Activated CD8-positive, alpha-beta memory T cell treated with anti-CD3 and anti-CD28 coated beads, Interleukin-2, amount 50 U/mL, for 24 hours (primary cell): ENCODE results near the gene NMUR1.

Source experiments
- DNase-seq: peaks from one replicate; pipeline ENCODE4 v3.0.0-alpha.2; 2020; ENCODE audit errors: extremely low read depth

NMUR1 gene

GRCh38 chr2:231525248-231526163, 4.7 kb downstream of the NMUR1 start:
- no peak for DNase-seq

DNA sequence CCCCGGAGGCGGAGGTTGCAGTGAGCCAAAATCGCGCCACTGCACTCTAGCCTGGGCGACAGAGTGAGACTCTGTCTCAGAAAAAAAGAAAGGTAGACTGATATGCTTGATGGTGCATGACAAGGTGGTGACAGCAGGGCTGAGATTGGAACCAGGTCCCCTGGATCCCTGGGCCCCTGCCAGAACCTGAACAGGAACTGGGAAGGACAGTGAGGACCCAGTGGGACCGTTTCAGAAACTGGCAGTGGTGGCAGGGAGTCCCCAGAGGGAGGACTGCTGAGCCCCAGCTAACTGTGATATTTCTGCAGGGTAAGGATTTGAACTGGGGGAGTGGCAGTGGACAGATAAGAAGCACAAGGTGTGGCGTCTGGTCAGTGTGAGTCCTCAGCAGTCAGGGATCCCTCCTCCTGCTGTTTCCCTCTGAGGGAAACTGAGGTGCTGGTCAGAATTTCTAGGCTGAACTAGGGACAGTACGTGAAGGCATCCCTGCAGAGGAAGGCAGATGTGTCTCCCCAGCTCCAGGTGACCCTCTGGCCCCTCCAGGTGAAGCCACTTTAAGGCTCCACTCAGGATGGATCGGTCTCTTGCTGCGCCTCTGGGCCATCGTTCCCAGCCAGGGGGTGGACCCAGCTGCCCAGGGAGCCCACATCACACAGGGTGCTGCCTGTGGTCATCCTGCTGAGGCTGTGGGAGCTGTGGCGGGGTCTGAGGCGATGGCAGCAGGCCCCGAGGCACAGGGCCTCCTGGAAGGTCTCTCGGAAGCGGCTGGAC, 5.6 kb downstream of the NMUR1 start:
- no peak for DNase-seq

DNA sequence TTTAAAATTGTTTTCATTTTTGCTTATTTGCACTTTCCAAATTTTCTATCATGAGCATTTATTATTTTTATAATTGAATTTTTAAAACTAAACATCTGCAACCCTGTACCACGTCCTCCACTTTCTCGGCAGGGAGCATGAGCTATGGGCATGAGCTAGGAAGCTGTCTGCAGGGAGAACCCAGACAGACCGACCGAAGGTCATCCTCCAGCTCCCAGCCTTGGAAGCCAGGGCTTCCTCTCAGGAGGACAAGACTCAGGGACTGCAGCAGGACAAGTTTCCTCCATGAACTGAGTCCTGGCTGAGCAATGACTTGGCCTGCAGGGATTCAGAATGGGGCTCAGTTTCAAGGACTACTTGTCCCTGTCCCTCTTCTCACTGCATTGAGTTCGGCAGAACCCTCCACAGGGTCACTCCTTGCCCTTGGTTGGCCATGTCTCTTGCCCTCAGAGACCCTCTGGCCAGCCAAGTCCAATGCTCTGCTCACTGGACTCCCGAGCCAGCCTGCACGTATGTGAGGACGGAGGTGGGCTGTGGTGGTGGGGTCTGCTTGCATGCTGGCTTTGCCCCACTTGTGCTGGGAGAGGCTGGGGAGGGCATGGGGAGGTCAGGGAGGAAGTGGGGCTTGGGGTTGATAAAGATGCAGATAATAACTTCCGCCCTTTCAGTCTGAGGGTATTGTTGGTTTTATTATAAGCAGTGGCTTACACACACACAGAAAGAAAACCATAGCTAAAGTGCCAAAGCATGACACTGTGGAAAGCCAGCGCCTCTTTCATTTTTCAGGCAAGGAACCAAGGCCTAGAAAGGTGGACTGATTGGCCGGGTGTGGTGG, 6.6 kb downstream of the NMUR1 start:
- DNase-seq, result no peak

DNA sequence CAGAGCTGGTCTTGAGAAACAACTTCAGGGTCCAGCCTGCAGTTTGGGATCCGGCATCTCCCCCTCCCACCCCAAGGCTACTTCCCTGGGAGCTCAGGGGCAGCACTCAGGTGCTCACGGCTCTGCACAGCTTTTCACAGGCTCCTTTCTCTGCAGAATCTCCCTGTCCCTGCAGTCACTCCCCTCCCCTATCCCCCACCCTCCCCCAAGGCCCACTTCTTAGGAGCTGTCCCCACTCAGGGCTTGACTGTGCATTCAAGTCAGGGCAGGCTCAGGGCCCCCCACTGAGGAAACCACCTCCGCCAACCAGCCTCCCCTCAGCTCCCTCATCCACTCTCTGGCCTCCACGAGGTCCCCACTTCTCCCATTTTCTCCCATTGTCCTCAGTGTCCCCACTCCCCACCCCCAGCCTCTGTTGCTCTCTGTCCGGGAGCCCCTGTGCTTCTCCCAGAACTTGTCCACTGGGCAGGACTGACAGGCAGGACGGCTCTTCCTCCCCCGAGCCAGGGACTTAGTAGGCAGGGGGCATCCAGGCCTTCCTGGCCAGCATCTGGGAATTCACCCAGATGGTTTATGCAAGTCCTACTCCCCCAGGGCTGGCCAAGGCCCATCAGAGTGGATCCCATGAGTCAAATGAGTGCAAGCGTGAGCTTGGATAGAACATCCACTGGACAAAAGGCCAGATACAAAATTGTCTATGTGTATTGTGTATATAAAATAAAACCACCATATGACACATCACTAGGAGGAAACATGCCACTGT, 7.6 kb downstream of the NMUR1 start:
- no peak for DNase-seq

- DNase-seq, result no peak
Observed at GRCh38 chr2:231521443-231521842, 8.8 kb downstream of the NMUR1 start.

DNA sequence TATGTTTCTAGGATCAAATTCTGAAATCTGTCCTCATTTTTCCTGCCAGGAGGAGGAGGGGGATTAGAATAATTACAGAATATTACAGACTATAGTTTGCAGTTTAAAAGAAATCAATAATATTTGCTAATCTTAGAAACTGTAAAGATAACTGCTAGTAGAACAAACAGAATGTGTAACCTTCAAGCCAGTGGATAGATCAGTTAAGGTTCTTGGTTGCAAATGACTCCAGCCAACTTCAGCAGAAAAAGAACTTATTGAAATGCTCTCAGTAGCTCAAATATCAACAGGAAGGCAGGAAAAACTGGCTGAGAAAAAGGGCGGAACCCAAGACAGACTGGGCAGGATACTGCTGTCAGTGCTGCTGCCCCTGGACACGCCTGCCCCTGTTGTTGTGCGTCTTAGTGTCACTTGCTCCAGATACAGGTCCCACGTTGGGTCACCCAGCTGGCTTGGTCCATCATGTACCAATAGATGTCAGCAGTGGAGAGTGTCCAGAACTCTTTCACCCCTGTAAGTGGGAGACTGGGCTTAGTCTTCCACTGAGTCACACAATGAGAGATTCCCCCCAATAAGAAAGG, 10.2 kb downstream of the NMUR1 start:
- DNase-seq, result no peak

GRCh38 chr2:231518771-231519170, 11.5 kb downstream of the NMUR1 start:
- no peak for DNase-seq

- DNase-seq, result no peak
Observed at GRCh38 chr2:231515603-231516002, 14.6 kb downstream of the NMUR1 start.

- DNase-seq, result no peak
Observed at GRCh38 chr2:231514951-231515297, 15.3 kb downstream of the NMUR1 start.

GRCh38 chr2:231514225-231514950, 15.9 kb downstream of the NMUR1 start:
- peak; percentile 93 for DNase-seq

DNA sequence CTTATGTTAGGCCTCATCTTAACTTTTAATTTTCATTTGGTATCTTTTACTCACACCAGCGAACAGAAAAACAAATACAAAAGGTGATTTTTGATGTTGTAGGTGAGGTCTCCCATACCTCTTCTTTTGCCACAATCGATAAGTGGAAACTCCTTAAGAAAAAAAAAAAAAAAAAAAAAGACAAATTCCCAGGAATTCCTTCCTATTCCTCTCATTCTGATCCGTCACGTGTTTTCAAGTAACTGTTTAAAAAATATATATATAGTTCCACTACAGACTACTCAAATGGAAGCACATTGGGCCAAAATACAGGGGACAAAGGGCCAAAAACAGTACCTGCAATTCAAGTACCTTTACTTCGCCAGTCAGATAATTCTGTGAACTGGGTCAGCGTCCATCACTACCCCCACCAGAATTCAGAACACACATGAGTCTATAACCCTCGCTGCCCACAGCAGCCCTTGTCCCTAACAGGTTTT, 16.5 kb downstream of the NMUR1 start:
- DNase-seq, result no peak

GRCh38 chr2:231512222-231512621, 18.0 kb downstream of the NMUR1 start:
- no peak for DNase-seq

DNA sequence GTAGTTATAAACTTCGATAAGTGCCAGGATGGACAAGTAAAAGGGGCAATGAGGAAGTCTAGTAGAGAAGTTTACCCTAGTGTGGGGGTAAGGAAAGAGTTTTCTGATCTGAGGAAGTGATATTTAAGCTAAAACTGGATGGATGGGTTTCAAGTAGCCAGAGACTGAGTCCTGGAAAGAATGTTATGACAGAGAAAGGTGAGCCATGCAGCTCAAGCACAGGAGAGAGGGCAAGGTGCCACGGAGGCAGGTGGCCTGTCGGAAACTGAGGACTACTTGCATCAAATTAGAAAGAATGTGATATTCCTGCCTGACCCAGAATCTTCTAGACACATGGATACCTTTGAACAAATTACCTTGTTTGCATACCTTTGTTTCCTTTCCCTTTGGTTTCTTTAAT, 26.5 kb downstream of the NMUR1 start:
- DNase-seq, result no peak

- DNase-seq, result no peak
Observed at GRCh38 chr2:231502596-231502995, 27.6 kb downstream of the NMUR1 start.

DNA sequence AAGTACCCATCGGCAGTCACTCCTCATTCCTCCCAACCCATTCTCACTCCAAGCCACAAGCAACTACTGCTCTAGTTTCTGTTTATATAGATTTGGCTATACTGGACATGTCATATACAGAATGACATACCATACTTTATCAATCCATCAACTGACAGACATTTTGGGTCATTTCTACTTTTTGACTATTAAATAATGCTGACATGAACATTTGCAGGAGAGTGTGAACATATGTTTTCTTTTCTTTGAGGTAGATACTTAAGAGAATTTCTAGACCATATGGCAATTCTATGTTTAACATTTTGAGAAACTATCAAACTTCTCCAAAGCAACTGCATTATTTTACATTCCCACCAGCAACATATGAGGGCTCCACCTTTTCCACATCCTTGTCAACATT, 32.6 kb downstream of the NMUR1 start:
- no peak for DNase-seq

GRCh38 chr2:231494669-231495068, 35.6 kb downstream of the NMUR1 start:
- DNase-seq, result no peak

DNA sequence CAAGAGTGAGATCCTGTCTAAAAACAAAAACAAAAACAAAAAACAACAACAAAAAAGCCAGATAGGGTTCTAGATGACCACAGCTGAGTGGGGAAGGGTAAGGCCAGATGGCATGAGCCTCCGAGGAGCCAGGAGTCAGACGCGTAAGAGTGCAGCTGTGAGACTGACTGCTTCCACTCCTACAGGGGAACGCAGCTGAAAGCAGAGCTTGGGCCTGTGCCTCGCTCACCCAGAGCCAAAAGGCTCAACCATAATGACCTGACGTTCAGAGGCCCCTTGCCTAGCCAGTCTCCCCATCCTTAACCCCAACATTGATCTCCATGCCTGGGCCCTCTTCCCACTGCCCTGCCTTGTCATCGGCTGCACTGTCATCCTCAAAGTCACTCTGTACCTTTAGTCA, 39.4 kb downstream of the NMUR1 start:
- DNase-seq, result no peak

DNA sequence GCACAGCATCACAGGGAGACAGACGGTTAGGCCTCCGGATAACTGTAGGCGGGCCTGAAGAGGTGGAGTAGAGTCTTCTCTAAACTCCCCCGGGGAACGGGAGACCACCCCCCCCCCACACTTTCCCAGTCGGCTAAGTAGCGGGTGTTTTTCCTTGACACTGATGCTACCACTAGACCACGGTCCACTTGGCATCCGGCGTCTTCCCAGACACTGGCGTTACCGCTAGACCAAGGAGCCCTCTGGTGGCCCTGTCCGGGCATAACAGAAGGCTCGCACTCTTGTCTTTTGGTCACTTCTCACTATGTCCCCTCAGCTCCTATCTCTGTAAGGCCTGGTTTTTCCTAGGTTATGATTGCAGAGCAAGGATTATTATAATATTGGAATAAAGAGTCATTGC, 40.3 kb downstream of the NMUR1 start:
- no peak for DNase-seq

- no peak for DNase-seq
Observed at GRCh38 chr2:231488331-231488730, 41.9 kb downstream of the NMUR1 start.
